ENCODE measurements around the gene OASL.

DNA sequence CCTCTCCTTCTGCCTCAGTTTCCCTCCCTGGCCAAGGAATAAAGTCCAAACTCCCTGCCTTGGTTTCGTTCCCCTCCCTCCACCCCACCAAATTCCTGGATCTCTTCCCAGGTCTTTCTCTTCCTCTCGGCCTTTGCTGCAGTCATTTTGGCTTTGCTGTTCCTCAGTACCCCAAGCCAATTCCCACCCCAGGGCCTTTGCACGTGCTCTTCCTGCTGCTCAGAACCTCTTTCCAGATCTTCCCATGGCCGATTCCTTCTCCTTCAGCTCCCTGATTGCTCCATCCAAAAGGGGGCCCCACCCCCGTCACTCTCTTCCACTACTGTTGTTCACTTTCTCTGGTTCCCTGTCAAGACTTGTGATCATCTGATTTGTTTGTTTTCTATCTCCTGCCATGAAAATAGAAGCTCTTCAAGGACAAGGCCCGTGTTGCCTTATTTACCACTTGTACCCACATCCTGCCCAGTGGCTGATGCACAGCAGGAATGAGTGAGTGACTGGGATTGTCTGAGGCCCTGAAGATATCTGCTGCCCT, 57.6 kb downstream of the OASL start:
- TF ChIP-seq POLR2A (IDR thresholded peaks at IDR 0.05) (no peak), EP300 (IDR thresholded peaks at IDR 0.05) (no peak)
- TF ChIP-seq, protein P1, sequence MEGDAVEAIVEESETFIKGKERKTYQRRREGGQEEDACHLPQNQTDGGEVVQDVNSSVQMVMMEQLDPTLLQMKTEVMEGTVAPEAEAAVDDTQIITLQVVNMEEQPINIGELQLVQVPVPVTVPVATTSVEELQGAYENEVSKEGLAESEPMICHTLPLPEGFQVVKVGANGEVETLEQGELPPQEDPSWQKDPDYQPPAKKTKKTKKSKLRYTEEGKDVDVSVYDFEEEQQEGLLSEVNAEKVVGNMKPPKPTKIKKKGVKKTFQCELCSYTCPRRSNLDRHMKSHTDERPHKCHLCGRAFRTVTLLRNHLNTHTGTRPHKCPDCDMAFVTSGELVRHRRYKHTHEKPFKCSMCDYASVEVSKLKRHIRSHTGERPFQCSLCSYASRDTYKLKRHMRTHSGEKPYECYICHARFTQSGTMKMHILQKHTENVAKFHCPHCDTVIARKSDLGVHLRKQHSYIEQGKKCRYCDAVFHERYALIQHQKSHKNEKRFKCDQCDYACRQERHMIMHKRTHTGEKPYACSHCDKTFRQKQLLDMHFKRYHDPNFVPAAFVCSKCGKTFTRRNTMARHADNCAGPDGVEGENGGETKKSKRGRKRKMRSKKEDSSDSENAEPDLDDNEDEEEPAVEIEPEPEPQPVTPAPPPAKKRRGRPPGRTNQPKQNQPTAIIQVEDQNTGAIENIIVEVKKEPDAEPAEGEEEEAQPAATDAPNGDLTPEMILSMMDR (IDR thresholded peaks at IDR 0.05) = no peak
